ENCODE results near the gene PHLPP1.
A peak's percentile ranks its signal among the peaks of the same experiment; 100 is the strongest.

The PHLPP1 gene

GRCh38 chr18:62868645-62869044 lies 153.3 kb downstream of the PHLPP1 start:
- Histone ChIP-seq H3K36me3 (ENCODE audit: control insufficient read depth, insufficient read depth, low read length) (peaks cover 9% of the 10 kb centered on the region), H3K4me1 (ENCODE audit: control insufficient read depth, insufficient read depth, low read length, poor library complexity, severe bottlenecking) (no peaks in the 10 kb centered on the region), H3K4me3 (ENCODE audit: extremely low read depth, insufficient read depth, low read length, poor library complexity, severe bottlenecking) (no peak overlapping the region), H3K27ac (ENCODE audit: low read depth, low read length, severe bottlenecking) (no peak overlapping the region), H3K9me3 (ENCODE audit: control insufficient read depth, low read length) (no peaks in the 10 kb centered on the region)

- H3K4me1 ChIP-seq (ENCODE audit: control insufficient read depth, insufficient read depth, low read length, poor library complexity, severe bottlenecking), result peaks cover 5% of the 10 kb centered on the region
- no peaks in the 10 kb centered on the region for H3K9me3 ChIP-seq (ENCODE audit: control insufficient read depth, low read length)
- H3K36me3 ChIP-seq (ENCODE audit: control insufficient read depth, insufficient read depth, low read length), result peaks cover 2% of the 10 kb centered on the region
- no peak overlapping the region for H3K27ac ChIP-seq (ENCODE audit: low read depth, low read length, severe bottlenecking)
- H3K4me3 ChIP-seq (ENCODE audit: extremely low read depth, insufficient read depth, low read length, poor library complexity, severe bottlenecking), result no peak overlapping the region
Measured at GRCh38 chr18:62870643-62871042, 155.3 kb downstream of the PHLPP1 start.

GRCh38 chr18:62875323-62875722 lies 160.0 kb downstream of the PHLPP1 start:
- Histone ChIP-seq H3K36me3 (ENCODE audit: control insufficient read depth, insufficient read depth, low read length) (peaks cover 2% of the 10 kb centered on the region), H3K4me1 (ENCODE audit: control insufficient read depth, insufficient read depth, low read length, poor library complexity, severe bottlenecking) (peaks cover 31% of the 10 kb centered on the region), H3K27ac (ENCODE audit: low read depth, low read length, severe bottlenecking) (no peak overlapping the region), H3K4me3 (ENCODE audit: extremely low read depth, insufficient read depth, low read length, poor library complexity, severe bottlenecking) (no peak overlapping the region), H3K9me3 (ENCODE audit: control insufficient read depth, low read length) (no peaks in the 10 kb centered on the region)
- no CpG with 5 or more reads among the region's 3 CpGs for WGBS, 2 experiments (ENCODE audit: insufficient coverage in 2 of 2)

GRCh38 chr18:62876111-62876510 lies 160.8 kb downstream of the PHLPP1 start:
- H3K27ac ChIP-seq (ENCODE audit: low read depth, low read length, severe bottlenecking), result peak overlapping the region; percentile 32
- H3K9me3 ChIP-seq (ENCODE audit: control insufficient read depth, low read length), result no peaks in the 10 kb centered on the region
- H3K4me1 ChIP-seq (ENCODE audit: control insufficient read depth, insufficient read depth, low read length, poor library complexity, severe bottlenecking), result peaks cover 36% of the 10 kb centered on the region
- 93% methylated on average over 3 of the region's 4 CpGs; no CpG with 5 or more reads in 1 of the 2 experiments for WGBS, 2 experiments (ENCODE audit: insufficient coverage in 2 of 2)
- peaks cover 2% of the 10 kb centered on the region for H3K36me3 ChIP-seq (ENCODE audit: control insufficient read depth, insufficient read depth, low read length)
- H3K4me3 ChIP-seq (ENCODE audit: extremely low read depth, insufficient read depth, low read length, poor library complexity, severe bottlenecking), result no peak overlapping the region

- Histone ChIP-seq H3K36me3 (ENCODE audit: control insufficient read depth, insufficient read depth, low read length) (no peaks in the 10 kb centered on the region), H3K4me1 (ENCODE audit: control insufficient read depth, insufficient read depth, low read length, poor library complexity, severe bottlenecking) (peaks cover 40% of the 10 kb centered on the region), H3K27ac (ENCODE audit: low read depth, low read length, severe bottlenecking) (peak overlapping the region; percentile 92), H3K9me3 (ENCODE audit: control insufficient read depth, low read length) (no peaks in the 10 kb centered on the region), H3K4me3 (ENCODE audit: extremely low read depth, insufficient read depth, low read length, poor library complexity, severe bottlenecking) (no peak overlapping the region)
- 86% methylated on average over 1 of the region's 3 CpGs; no CpG with 5 or more reads in 1 of the 2 experiments for WGBS, 2 experiments (ENCODE audit: insufficient coverage in 2 of 2)
Measured at GRCh38 chr18:62876828-62877227, 161.5 kb downstream of the PHLPP1 start.

GRCh38 chr18:62877411-62878221 lies 162.3 kb downstream of the PHLPP1 start:
- H3K9me3 ChIP-seq (ENCODE audit: control insufficient read depth, low read length), result no peaks in the 10 kb centered on the region
- H3K4me3 ChIP-seq (ENCODE audit: extremely low read depth, insufficient read depth, low read length, poor library complexity, severe bottlenecking), result no peak overlapping the region
- H3K4me1 ChIP-seq (ENCODE audit: control insufficient read depth, insufficient read depth, low read length, poor library complexity, severe bottlenecking), result peaks cover 42% of the 10 kb centered on the region
- H3K27ac ChIP-seq (ENCODE audit: low read depth, low read length, severe bottlenecking), result peak overlapping the region; percentile 92
- WGBS, 2 experiments (ENCODE audit: insufficient coverage in 2 of 2), result 0 to 4% methylated on average over 1 to 4 of the region's 6 CpGs
- no peaks in the 10 kb centered on the region for H3K36me3 ChIP-seq (ENCODE audit: control insufficient read depth, insufficient read depth, low read length)

GRCh38 chr18:62878305-62878704 lies 163.0 kb downstream of the PHLPP1 start:
- WGBS, 2 experiments (ENCODE audit: insufficient coverage in 2 of 2), result 83% methylated on average over 2 of the region's 3 CpGs; no CpG with 5 or more reads in 1 of the 2 experiments

GRCh38 chr18:62880034-62880433 lies 164.7 kb downstream of the PHLPP1 start:
- no peak overlapping the region for H3K27ac ChIP-seq (ENCODE audit: low read depth, low read length, severe bottlenecking)
- no peaks in the 10 kb centered on the region for H3K9me3 ChIP-seq (ENCODE audit: control insufficient read depth, low read length)
- no peaks in the 10 kb centered on the region for H3K36me3 ChIP-seq (ENCODE audit: control insufficient read depth, insufficient read depth, low read length)
- no peak overlapping the region for H3K4me3 ChIP-seq (ENCODE audit: extremely low read depth, insufficient read depth, low read length, poor library complexity, severe bottlenecking)
- no CpG with 5 or more reads among the region's 1 CpG for WGBS, 2 experiments (ENCODE audit: insufficient coverage in 2 of 2)
- H3K4me1 ChIP-seq (ENCODE audit: control insufficient read depth, insufficient read depth, low read length, poor library complexity, severe bottlenecking), result peaks cover 42% of the 10 kb centered on the region

More at GRCh38 chr18:62878305-62878704, 163.0 kb downstream of the PHLPP1 start:
- Histone ChIP-seq H3K9me3 (ENCODE audit: control insufficient read depth, low read length) (no peaks in the 10 kb centered on the region), H3K36me3 (ENCODE audit: control insufficient read depth, insufficient read depth, low read length) (no peaks in the 10 kb centered on the region), H3K4me1 (ENCODE audit: control insufficient read depth, insufficient read depth, low read length, poor library complexity, severe bottlenecking) (peaks cover 42% of the 10 kb centered on the region), H3K27ac (ENCODE audit: low read depth, low read length, severe bottlenecking) (peak overlapping the region; percentile 92), H3K4me3 (ENCODE audit: extremely low read depth, insufficient read depth, low read length, poor library complexity, severe bottlenecking) (no peak overlapping the region)

- Histone ChIP-seq H3K4me3 (ENCODE audit: extremely low read depth, insufficient read depth, low read length, poor library complexity, severe bottlenecking) (no peak overlapping the region), H3K9me3 (ENCODE audit: control insufficient read depth, low read length) (no peaks in the 10 kb centered on the region), H3K36me3 (ENCODE audit: control insufficient read depth, insufficient read depth, low read length) (no peaks in the 10 kb centered on the region), H3K4me1 (ENCODE audit: control insufficient read depth, insufficient read depth, low read length, poor library complexity, severe bottlenecking) (peaks cover 37% of the 10 kb centered on the region), H3K27ac (ENCODE audit: low read depth, low read length, severe bottlenecking) (no peak overlapping the region)
- WGBS, 2 experiments (ENCODE audit: insufficient coverage in 2 of 2), result 100% methylated on average over 1 of the region's 4 CpGs
Measured at GRCh38 chr18:62880673-62881364, 165.5 kb downstream of the PHLPP1 start.

GRCh38 chr18:62881509-62882016 lies 166.2 kb downstream of the PHLPP1 start:
- WGBS, 2 experiments (ENCODE audit: insufficient coverage in 2 of 2), result 73 to 79% methylated on average over 4 of the region's 4 CpGs
- Histone ChIP-seq H3K4me3 (ENCODE audit: extremely low read depth, insufficient read depth, low read length, poor library complexity, severe bottlenecking) (no peak overlapping the region), H3K27ac (ENCODE audit: low read depth, low read length, severe bottlenecking) (no peak overlapping the region), H3K9me3 (ENCODE audit: control insufficient read depth, low read length) (no peaks in the 10 kb centered on the region), H3K4me1 (ENCODE audit: control insufficient read depth, insufficient read depth, low read length, poor library complexity, severe bottlenecking) (peaks cover 33% of the 10 kb centered on the region), H3K36me3 (ENCODE audit: control insufficient read depth, insufficient read depth, low read length) (no peaks in the 10 kb centered on the region)

Data from mesodermal cell (in vitro differentiated cells).